Hepatocyte (in vitro differentiated cells): Measurements from ENCODE around the gene SLC12A7. TPM values are rescaled to one million over a fixed set of nuclear protein-coding genes. Genes with fewer than 3 reads are reported as not detected.

Experiments
- DNase-seq: peaks from one replicate; pipeline ENCODE4 v3.0.0-alpha.2; 2016; ENCODE audit warnings: low spot score
- H2AFZ ChIP-seq: fragments of 200-600 bp; sonication (generic); 2 replicates; pipeline ENCODE4 v1.6.0; 2016; ENCODE audit warnings: antibody characterized with exemption, mild to moderate bottlenecking
- H3K27ac ChIP-seq: fragments of 200-600 bp; sonication (generic); 2 replicates; pipeline ENCODE4 v1.5.1; 2016; ENCODE audit warnings: mild to moderate bottlenecking
- H3K27me3 ChIP-seq: fragments of 200-600 bp; sonication (generic); 2 replicates; pipeline ENCODE4 v1.6.1; 2016
- H3K36me3 ChIP-seq: fragments of 200-600 bp; sonication (generic); replicated peaks from 2 replicates; pipeline ENCODE4 v1.5.1; 2016; ENCODE audit warnings: low read depth; ENCODE audit not compliant: insufficient read depth
- H3K4me1 ChIP-seq: fragments of 200-600 bp; sonication (generic); 2 replicates; pipeline ENCODE4 v1.5.1; 2016; ENCODE audit warnings: mild to moderate bottlenecking, moderate library complexity; ENCODE audit not compliant: insufficient read depth
- H3K4me2 ChIP-seq: fragments of 200-600 bp; sonication (generic); 2 replicates; pipeline ENCODE4 v1.6.0; 2016
- H3K4me3 ChIP-seq: fragments of 200-600 bp; sonication (generic); 2 replicates; pipeline ENCODE4 v1.5.1; 2016; ENCODE audit warnings: mild to moderate bottlenecking
- H3K79me2 ChIP-seq: fragments of 200-600 bp; sonication (generic); 2 replicates; pipeline ENCODE4 v1.6.0; 2017; ENCODE audit warnings: mild to moderate bottlenecking
- H3K9me2 ChIP-seq: fragments of 200-600 bp; sonication (generic); replicated peaks from 2 replicates; pipeline ENCODE4 v1.6.0; 2017; ENCODE audit warnings: mild to moderate bottlenecking; ENCODE audit not compliant: insufficient read depth
- H3K9me3 ChIP-seq: fragments of 200-600 bp; sonication (generic); 2 replicates; pipeline ENCODE4 v1.5.1; 2016; ENCODE audit warnings: low read depth, mild to moderate bottlenecking
- H4K20me1 ChIP-seq: fragments of 200-600 bp; sonication (generic); 2 replicates; pipeline ENCODE4 v1.6.0; 2016; ENCODE audit warnings: mild to moderate bottlenecking; ENCODE audit not compliant: insufficient read depth, poor library complexity, severe bottlenecking
- CTCF ChIP-seq: fragments of 200-600 bp; sonication (generic); IDR thresholded peaks from 2 replicates; pipeline ENCODE4 v1.5.1; 2016; ENCODE audit warnings: antibody characterized with exemption, mild to moderate bottlenecking; ENCODE audit not compliant: poor library complexity
- EZH2 ChIP-seq: fragments of 200-600 bp; sonication (generic); IDR thresholded peaks from 2 replicates; pipeline ENCODE4 v1.6.1; 2016; ENCODE audit warnings: antibody characterized with exemption, mild to moderate bottlenecking, borderline replicate concordance
- EZH2phosphoT487 ChIP-seq: fragments of 200-600 bp; sonication (generic); IDR thresholded peaks from one replicate; pipeline ENCODE4 v1.6.1; 2018; ENCODE audit warnings: antibody characterized with exemption, mild to moderate bottlenecking, low read depth, moderate library complexity; ENCODE audit not compliant: unreplicated experiment, severe bottlenecking
- WGBS: methylation state at CpG from one replicate; pipeline ENCODE4 v1.1.6; 2016; ENCODE audit warnings: low lambda C conversion rate; ENCODE audit errors: missing lambda C conversion rate; 5-methylcytosine and 5-hydroxymethylcytosine counted together
- polyA plus RNA-seq: library from polyadenylated mRNA; unstranded; fragments of >200 nt; fragmentation: Nextera tagmentation; extraction: Ambion mirVana; gene quantifications from 2 replicates; pipeline ENCODE4 v1.2.1, GENCODE V29; 2016
- total RNA-seq: library from RNA; depleted of rRNA; stranded (reverse); fragments of >200 nt; gene quantifications from 2 replicates; pipeline ENCODE4 v1.2.3, GENCODE V29; 2014

Gene SLC12A7
- total and polyA plus RNA-seq, 2 experiments from 2014 or later = 30.2 to 34.3 TPM

GRCh38 chr5:1021136-1021968, 90.5 kb downstream of the SLC12A7 start:
- TF ChIP-seq EZH2phosphoT487 (peak; percentile 86), EZH2 (no peak)
- Histone ChIP-seq H4K20me1 (no peaks in the 10 kb centered on the region), H3K4me2 (peak overlapping the region; percentile 68), H3K9me3 (no peaks in the 10 kb centered on the region), H3K27ac (peak overlapping the region; percentile 78), H3K9me2 (no peaks in the 10 kb centered on the region), H3K36me3 (no peaks in the 10 kb centered on the region), H3K4me1 (peaks cover 12% of the 10 kb centered on the region), H3K27me3 (no peaks in the 10 kb centered on the region), H2AFZ (no peak overlapping the region), H3K79me2 (no peaks in the 10 kb centered on the region), H3K4me3 (no peak overlapping the region)
- 26% methylated on average over 22 of the region's 29 CpGs for WGBS
- DNase-seq = peak; percentile 84

- no peaks in the 10 kb centered on the region for H3K79me2 ChIP-seq
- H3K9me3 ChIP-seq = no peaks in the 10 kb centered on the region
- TF ChIP-seq EZH2phosphoT487 = no peak
- TF ChIP-seq CTCF = no peak
- TF ChIP-seq EZH2 = no peak
- no peak overlapping the region for H3K4me2 ChIP-seq
- 66% methylated on average over 16 of the region's 16 CpGs for WGBS
- no peaks in the 10 kb centered on the region for H3K27me3 ChIP-seq
- peak overlapping the region; percentile 60 for H3K27ac ChIP-seq
- H4K20me1 ChIP-seq = no peaks in the 10 kb centered on the region
- peaks cover 12% of the 10 kb centered on the region for H3K4me1 ChIP-seq
- H3K4me3 ChIP-seq = no peak overlapping the region
- no peaks in the 10 kb centered on the region for H3K36me3 ChIP-seq
- no peak for DNase-seq
- no peak overlapping the region for H2AFZ ChIP-seq
- no peaks in the 10 kb centered on the region for H3K9me2 ChIP-seq
These were observed 91.4 kb downstream of the SLC12A7 start for GRCh38 chr5:1020452-1020961.

GRCh38 chr5:1019001-1019905, 92.6 kb downstream of the SLC12A7 start:
- Histone ChIP-seq H3K36me3 (no peaks in the 10 kb centered on the region), H3K27ac (no peak overlapping the region), H2AFZ (no peak overlapping the region), H3K27me3 (no peaks in the 10 kb centered on the region), H3K4me1 (peaks cover 12% of the 10 kb centered on the region), H4K20me1 (no peaks in the 10 kb centered on the region), H3K9me3 (no peaks in the 10 kb centered on the region), H3K4me3 (no peak overlapping the region), H3K9me2 (no peaks in the 10 kb centered on the region), H3K4me2 (no peak overlapping the region), H3K79me2 (no peaks in the 10 kb centered on the region)
- TF ChIP-seq CTCF (no peak), EZH2phosphoT487 (no peak), EZH2 (no peak)
- DNase-seq = no peak
- WGBS = 76% methylated on average over 37 of the region's 37 CpGs
